GM21576 (cell line): ENCODE results near the gene KCTD18.

Experiments
- ATAC-seq: cut with Tn5 transposase; IDR thresholded peaks from one replicate; pipeline ENCODE4 v1.9.1; 2021; ENCODE audit warnings: mild to moderate bottlenecking, moderate library complexity; ENCODE audit not compliant: unreplicated experiment

Gene KCTD18

GRCh38 chr2:200486529-200486928 lies 23.3 kb downstream of the KCTD18 start:
- ATAC-seq, result no peak

- no peak for ATAC-seq
These were observed 24.9 kb downstream of the KCTD18 start for GRCh38 chr2:200484934-200485333.

GRCh38 chr2:200483729-200484198 lies 26.1 kb downstream of the KCTD18 start:
- ATAC-seq, result peak; percentile 51

GRCh38 chr2:200482194-200482593 lies 27.7 kb downstream of the KCTD18 start:
- ATAC-seq, result no peak

- ATAC-seq, result no peak
These were observed 30.1 kb downstream of the KCTD18 start for GRCh38 chr2:200479692-200480265.

- ATAC-seq, result no peak
These were observed 32.2 kb downstream of the KCTD18 start for GRCh38 chr2:200477667-200478131.

- no peak for ATAC-seq
These were observed 33.0 kb downstream of the KCTD18 start for GRCh38 chr2:200476836-200477235.

GRCh38 chr2:200475795-200476194 lies 34.1 kb downstream of the KCTD18 start:
- no peak for ATAC-seq

- ATAC-seq, result no peak
These were observed 36.9 kb downstream of the KCTD18 start for GRCh38 chr2:200472853-200473464.

GRCh38 chr2:200471928-200472645 lies 37.8 kb downstream of the KCTD18 start:
- ATAC-seq, result peak; percentile 9

- ATAC-seq, result peak; percentile 67
These were observed 38.5 kb downstream of the KCTD18 start for GRCh38 chr2:200471324-200471848.

GRCh38 chr2:200470230-200470629 lies 39.6 kb downstream of the KCTD18 start:
- ATAC-seq, result no peak

- no peak for ATAC-seq
These were observed 40.1 kb downstream of the KCTD18 start for GRCh38 chr2:200469708-200470211.

GRCh38 chr2:200467806-200468681 lies 41.8 kb downstream of the KCTD18 start:
- ATAC-seq, result no peak

GRCh38 chr2:200466425-200467418 lies 43.1 kb downstream of the KCTD18 start:
- ATAC-seq, result no peak

GRCh38 chr2:200463452-200463851 lies 46.4 kb downstream of the KCTD18 start:
- ATAC-seq, result no peak

- no peak for ATAC-seq
These were observed 47.8 kb downstream of the KCTD18 start for GRCh38 chr2:200461846-200462710.

GRCh38 chr2:200459101-200459500 lies 50.8 kb downstream of the KCTD18 start:
- no peak for ATAC-seq
